Stimulated activated CD4-positive, alpha-beta T cell treated with anti-CD3 and anti-CD28 coated beads, Interleukin-4, amount 100 ng/mL, for 48 hours (primary cell): ENCODE results near the gene ASPSCR1.
"Not testable (repeated sequence)": the region's sequence is repeated elsewhere in the genome, so short reads cannot be mapped to it uniquely, and the experiment has no call there.

Experiments
- DNase-seq, 2 donors: peaks; one replicate each; pipeline ENCODE4 v3.0.0-alpha.2; 2020; ENCODE audit warnings: low read depth in 2 of 2

Gene ASPSCR1

DNA sequence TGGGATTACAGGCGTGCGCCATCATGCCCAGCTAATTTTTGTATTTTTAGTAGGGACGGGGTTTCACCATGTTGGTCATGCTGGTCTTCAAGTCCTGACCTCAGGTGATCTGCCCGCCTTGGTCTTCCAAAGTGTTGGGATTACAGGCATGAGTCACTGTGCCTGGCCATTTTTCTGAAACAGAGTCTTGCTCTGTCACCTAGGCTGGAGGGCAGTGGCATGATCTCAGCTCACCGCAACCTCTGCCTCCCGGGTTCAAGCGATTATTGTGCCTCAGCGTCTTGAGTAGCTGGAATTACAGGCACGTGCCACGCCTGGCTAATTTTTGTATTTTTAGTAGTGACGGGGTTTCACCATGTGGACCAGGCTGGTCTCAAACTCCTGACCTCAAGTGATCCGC, 4.1 kb downstream of the ASPSCR1 start:
- not testable (repeated sequence) for DNase-seq

DNA sequence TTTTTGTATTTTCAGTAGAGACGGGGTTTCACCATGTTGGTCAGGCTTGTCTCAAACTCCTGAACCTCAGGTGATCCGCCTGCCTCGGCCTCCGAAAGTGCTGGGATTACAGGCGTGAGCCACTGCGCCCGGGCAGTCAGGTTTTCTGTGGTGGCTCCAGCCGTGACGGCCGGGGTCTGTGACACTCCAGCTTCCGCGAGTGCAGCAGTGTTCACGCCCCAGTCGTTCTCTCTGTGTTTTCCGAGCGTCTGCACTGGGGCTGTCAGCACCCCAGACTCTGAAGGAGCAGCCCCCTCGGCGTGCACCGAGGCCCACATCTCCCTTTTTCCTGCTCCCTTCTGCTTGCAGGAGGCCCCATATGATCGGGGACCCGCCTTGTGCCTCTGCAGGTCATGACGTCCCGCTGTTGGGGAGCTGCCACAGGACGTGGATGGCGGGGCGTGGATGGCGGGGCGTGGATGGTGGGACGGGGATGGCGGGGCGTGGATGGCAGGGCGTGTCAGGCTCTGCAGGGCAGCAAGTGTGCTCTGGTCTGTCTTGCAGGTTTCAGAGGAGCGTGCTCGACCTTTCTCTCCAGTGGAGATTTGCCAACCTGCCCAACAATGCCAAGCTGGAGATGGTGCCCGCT, 5.7 kb downstream of the ASPSCR1 start:
- DNase-seq: no peak

GRCh38 chr17:81983639-81984373, 6.4 kb downstream of the ASPSCR1 start:
- no peak for DNase-seq

- DNase-seq: no peak
Measured at GRCh38 chr17:81984773-81985410, 7.5 kb downstream of the ASPSCR1 start.

DNA sequence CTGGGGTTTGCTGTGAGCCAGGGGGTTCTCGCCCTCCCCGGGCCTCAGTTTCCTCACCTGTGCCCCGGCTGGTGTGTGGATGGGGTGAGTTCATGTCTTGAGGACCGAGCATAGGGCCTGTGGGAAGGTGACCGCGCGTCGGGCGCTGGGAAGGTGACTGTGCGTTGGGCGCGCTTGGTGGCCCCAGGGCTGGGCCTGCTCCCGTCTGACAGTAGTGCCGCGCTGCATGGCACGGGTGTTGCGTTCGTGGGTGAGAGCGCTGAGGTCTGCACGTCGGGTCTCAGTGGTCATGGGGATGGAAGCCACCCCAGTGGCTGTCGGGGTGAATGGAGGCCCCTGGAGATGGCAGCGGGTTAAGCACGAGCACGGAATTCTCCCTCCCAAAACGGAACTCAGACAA, 9.2 kb downstream of the ASPSCR1 start:
- no peak for DNase-seq

- DNase-seq: no peak
Measured at GRCh38 chr17:81987161-81987770, 9.8 kb downstream of the ASPSCR1 start.

DNA sequence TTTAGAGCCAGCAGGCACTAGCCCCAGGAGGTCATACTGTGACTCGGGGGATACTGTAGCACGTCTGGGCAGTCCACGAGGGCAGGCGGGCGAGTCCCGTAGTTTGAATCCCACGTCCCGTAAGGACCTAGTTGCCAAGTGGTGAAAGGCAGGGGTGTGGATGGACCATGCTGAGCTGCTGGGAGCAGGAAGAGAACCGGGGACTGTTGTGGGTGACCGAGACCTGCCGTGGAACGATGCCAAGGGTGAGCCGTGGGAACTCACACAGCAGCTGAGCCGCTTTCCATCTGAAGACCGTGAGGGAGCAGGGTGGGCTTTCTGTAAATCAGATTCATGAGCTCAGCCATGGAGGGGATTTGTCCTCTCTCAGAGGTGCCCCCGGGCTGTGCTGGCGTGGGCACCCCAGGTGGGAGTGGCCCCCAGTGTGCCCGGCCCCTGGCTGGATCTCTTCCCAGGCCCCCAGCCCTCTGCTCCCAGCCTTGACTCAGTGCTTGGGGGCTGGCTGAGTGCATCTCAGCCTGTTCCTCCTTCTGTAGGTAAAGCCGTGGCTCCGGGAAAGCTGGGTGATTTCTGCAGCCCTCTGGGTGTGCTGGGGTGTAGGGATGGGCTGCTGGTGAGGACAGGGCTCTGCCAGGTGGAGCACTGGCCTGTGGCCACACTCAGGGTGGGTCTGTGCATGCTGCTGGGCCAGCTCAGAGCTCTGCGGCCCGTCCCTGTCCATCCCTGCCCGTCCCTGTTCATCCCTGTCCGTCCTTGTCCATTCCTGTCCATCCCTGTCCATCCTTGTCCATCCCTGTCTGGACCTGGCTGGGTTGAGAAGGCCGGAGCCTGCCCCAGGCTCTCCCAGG, 13.6 kb downstream of the ASPSCR1 start:
- no peak for DNase-seq

DNA sequence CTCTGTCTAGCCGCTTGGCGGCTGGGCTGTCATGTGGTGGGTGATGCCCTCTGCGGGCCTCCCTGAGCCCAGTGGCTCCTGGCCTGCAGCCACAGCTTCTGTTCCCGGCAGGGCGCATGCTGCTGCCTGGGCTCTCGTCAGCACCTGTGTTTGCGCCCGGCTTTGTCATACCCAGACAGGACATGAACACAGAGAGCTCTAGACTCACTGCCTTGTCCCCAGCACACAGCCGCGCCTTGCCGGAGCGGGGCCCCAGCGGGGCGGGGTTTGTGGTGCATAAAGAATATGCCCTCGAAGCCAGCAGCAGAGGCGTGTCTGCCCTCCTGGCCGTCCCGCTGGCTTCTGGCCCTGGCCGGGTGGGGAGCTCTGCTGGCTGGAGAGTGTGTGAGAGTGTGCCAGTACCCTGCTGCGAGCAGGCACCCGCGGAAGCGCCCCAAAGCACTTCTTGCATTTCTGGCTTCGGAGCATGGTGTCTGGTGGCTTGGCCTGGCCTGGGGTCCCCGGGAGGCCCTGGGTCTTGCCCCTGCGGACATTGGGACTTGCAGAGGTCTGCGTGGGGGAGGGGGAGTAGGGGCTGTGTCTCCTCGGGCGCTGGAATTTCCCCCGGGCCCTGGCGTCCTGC, 14.4 kb downstream of the ASPSCR1 start:
- DNase-seq: no peak

- no peak for DNase-seq
Measured at GRCh38 chr17:81992306-81993102, 15.1 kb downstream of the ASPSCR1 start.

GRCh38 chr17:81993729-81994592, 16.5 kb downstream of the ASPSCR1 start:
- DNase-seq: no peak

DNA sequence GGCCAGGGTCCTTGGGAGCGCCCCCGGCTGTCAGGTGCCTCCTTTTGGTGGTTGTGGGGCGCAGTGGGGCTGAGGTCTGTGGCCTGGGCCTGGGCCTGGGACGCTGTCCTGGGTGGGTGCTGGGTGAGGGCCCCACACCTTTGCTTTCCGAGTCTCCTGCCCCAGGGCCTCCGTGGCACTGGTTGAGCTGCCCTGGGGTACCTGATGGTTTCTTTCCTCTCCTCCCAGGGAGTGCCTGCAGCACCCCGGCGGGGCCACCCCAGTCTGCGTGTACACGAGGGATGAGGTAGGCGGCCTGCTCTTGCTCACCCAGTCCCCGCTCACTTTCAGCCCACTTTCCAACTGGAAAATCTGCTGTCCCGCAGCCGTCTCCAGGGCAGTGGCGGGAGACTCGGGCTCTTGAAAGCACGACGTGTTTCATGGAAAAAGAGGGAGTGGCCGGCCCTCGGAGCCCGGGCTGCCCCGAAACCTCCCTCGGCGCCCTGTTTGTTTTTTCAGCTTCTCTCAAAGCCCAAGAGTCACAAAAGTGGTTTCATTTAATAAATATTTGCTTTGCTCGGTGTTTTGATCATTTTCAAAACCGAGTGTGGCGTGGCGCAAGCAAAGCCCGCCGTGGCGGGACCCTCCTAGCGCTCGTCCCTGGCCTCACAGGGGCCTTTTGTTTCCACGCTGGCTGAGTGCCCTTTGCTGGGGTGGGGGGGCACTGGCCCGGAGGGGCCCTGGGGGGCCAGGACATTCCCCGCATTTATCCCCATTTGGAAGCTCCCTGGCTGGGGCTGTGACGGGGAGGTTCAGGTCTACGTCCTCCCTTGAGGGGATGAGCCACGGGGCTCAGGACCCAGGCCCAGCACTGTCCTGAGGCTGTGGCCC, 17.4 kb downstream of the ASPSCR1 start:
- DNase-seq: no peak

DNA sequence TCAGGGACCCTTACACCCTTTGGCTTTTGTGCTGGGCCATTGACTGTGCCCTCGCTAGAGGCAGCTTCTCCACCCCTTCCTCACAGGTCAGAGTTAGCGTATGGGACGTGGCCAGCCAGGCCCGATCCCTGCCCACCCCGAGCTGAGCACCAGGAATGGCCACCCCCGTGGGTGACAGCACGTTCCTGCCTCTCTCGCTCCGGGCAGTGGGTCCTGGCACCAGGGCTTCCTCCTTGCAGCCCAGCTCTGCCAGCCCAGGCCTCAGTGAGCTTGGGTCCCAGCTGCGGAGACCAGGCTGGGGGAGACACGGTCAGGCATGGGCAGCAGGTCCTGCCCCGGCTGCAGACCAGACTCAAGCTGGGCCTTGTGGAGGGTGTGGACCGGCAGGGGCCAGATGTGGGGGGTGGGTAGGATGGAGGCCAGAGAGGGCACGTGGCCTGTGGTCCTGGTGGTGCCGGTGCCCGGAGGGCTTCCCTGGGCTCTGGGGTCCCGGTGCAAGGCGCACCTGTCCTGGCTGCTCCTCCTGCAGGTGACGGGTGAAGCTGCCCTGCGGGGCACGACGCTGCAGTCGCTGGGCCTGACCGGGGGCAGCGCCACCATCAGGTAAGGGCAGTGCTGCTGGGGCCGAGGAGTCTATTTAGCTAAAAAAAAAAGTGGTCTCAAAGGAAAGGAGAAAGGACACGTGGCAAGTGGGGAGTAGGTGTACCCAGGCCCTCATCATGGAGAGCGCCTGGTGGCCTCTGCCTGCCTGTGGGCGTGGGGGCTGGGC, 18.2 kb downstream of the ASPSCR1 start:
- no peak for DNase-seq

DNA sequence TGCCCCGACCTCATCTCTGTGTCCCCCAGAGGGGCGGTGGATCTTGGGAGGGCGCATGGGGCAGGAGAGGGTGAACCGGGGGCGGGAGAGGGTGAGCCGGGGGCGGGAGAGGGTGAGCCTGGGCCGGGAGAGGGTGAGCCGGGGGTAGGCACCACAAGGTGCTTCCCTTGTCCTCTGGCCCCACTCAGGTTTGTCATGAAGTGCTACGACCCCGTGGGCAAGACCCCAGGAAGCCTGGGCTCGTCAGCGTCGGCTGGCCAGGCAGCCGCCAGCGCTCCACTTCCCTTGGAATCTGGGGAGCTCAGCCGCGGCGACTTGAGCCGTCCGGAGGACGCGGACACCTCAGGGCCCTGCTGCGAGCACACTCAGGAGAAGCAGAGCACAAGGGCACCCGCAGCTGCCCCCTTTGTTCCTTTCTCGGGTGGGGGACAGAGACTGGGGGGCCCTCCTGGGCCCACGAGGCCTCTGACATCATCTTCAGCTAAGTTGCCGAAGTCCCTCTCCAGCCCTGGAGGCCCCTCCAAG, 18.9 kb downstream of the ASPSCR1 start:
- DNase-seq: no peak

GRCh38 chr17:81996757-81997441, 19.5 kb downstream of the ASPSCR1 start:
- DNase-seq: no peak

DNA sequence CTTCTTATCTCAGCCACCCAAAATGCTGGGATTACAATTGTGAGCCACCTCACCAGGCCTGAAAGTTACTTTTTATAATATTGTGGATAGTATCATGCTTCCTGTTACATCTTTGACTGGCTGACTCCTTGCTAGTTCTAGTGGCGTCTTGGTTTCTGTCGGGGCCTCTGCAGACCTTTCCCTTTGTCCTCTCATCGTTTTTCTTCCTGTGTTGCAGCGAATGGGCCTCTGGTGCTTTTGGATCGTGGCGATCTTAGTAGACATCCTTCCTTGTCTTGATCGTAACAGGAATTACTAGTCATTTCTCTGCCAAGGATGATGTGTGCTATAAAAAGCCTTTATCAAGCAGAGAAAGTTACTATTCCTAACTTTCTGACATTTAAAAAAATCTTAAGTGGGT, 20.8 kb downstream of the ASPSCR1 start:
- no peak for DNase-seq

DNA sequence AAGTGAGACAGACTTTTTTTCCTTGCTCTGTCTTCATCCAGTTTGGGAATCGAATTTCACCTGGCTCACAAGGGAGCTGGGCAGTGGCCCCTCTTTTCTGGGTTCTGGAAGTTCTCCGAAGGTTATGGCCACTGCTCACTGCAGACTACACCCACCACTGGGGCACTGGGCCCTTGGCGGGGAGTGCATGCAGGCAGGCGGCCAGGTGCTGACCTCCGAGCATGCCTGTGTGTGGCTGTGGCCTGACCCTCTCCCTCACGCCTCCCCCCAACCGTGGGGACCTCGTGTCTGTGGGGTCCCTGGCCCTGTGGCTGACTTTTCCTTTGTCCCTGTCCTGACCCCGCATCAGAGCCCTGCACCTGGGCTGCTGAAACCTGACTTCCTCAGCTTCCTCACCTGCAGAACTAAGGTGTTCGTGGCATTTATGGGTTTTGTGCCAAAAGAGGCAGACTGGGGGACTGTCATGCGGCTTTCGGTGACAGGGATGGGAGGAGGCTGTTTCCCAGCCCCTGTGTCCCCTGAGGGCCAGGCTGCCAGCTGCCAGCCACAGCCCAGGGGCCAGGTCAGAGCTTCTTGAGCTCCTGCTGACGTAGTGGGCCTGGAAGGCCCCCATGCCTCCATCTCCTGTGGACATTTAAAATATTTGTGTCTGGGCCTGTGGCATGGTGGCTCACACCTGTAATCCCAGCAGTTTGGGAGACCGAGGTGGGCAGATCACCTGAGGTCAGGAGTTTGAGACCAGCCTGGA, 21.4 kb downstream of the ASPSCR1 start:
- DNase-seq: no peak
